IPS-20b (cell line): ENCODE results near the gene GAS7.
"Not testable (repeated sequence)": the region's sequence is repeated elsewhere in the genome, so short reads cannot be mapped to it uniquely, and the experiment has no call there.

Experiments used
- H3K27ac ChIP-seq: one replicate; pipeline ENCODE4 v1.5.1; 2013; ENCODE audit warnings: low read length
- H3K27me3 ChIP-seq: 2 replicates; pipeline ENCODE4 v1.6.1; 2013; ENCODE audit warnings: mild to moderate bottlenecking, low read length, inconsistent platforms; ENCODE audit not compliant: insufficient read depth
- H3K36me3 ChIP-seq: 2 replicates; pipeline ENCODE4 v1.6.1; 2013; ENCODE audit warnings: low read depth, mild to moderate bottlenecking, inconsistent platforms, low read length, moderate library complexity; ENCODE audit not compliant: insufficient read depth
- H3K4me1 ChIP-seq: 2 replicates; pipeline ENCODE4 v1.6.1; 2013; ENCODE audit warnings: mild to moderate bottlenecking, control low read depth, inconsistent platforms, low read length, moderate library complexity; ENCODE audit not compliant: insufficient read depth
- H3K4me3 ChIP-seq: 2 replicates; pipeline ENCODE4 v1.5.1; 2013; ENCODE audit warnings: mild to moderate bottlenecking, low read length, inconsistent platforms
- H3K9ac ChIP-seq: 2 replicates; pipeline ENCODE4 v1.6.1; 2013; ENCODE audit warnings: low read depth, mild to moderate bottlenecking, inconsistent platforms, low read length, moderate library complexity
- H3K9me3 ChIP-seq: 2 replicates; pipeline ENCODE4 v1.6.1; 2013; ENCODE audit warnings: mild to moderate bottlenecking, low read depth, low read length, inconsistent platforms; ENCODE audit not compliant: insufficient read depth

Gene GAS7

GRCh38 chr17:10096596-10096995 lies 101.8 kb downstream of the GAS7 start:
- Histone ChIP-seq H3K4me1 (no peaks in the 10 kb centered on the region), H3K27ac (no peak overlapping the region), H3K9me3 (peaks cover 4% of the 10 kb centered on the region; the same call in 1 of the 2 replicates), H3K4me3 (no peak overlapping the region), H3K36me3 (no peaks in the 10 kb centered on the region), H3K9ac (no peak overlapping the region), H3K27me3 (no peaks in the 10 kb centered on the region)

- not testable (repeated sequence) for H3K4me3 ChIP-seq, H3K9me3 ChIP-seq, H3K4me1 ChIP-seq, H3K36me3 ChIP-seq, H3K9ac ChIP-seq, H3K27me3 ChIP-seq, H3K27ac ChIP-seq
These were observed 103.1 kb downstream of the GAS7 start for GRCh38 chr17:10095295-10095694.

GRCh38 chr17:10094797-10095196 lies 103.6 kb downstream of the GAS7 start:
- no peak overlapping the region for H3K27ac ChIP-seq
- H3K4me1 ChIP-seq = no peaks in the 10 kb centered on the region

GRCh38 chr17:10092595-10092994 lies 105.8 kb downstream of the GAS7 start:
- no peak overlapping the region for H3K4me3 ChIP-seq
- H3K9ac ChIP-seq = no peak overlapping the region
- H3K27me3 ChIP-seq = no peaks in the 10 kb centered on the region
- peaks cover 4% of the 10 kb centered on the region; the same call in 1 of the 2 replicates for H3K9me3 ChIP-seq
- H3K4me1 ChIP-seq = no peaks in the 10 kb centered on the region
- no peaks in the 10 kb centered on the region for H3K36me3 ChIP-seq
- no peak overlapping the region for H3K27ac ChIP-seq

More at GRCh38 chr17:10094797-10095196, 103.6 kb downstream of the GAS7 start:
- no peaks in the 10 kb centered on the region for H3K27me3 ChIP-seq
- no peak overlapping the region for H3K9ac ChIP-seq
- peaks cover 4% of the 10 kb centered on the region; the same call in 1 of the 2 replicates for H3K9me3 ChIP-seq
- no peaks in the 10 kb centered on the region for H3K36me3 ChIP-seq
- no peak overlapping the region for H3K4me3 ChIP-seq

GRCh38 chr17:10091046-10091445 lies 107.4 kb downstream of the GAS7 start:
- Histone ChIP-seq H3K27me3 (no peaks in the 10 kb centered on the region), H3K9ac (no peak overlapping the region), H3K9me3 (peaks cover 4% of the 10 kb centered on the region; the same call in 1 of the 2 replicates), H3K4me3 (no peak overlapping the region), H3K36me3 (no peaks in the 10 kb centered on the region), H3K27ac (no peak overlapping the region), H3K4me1 (no peaks in the 10 kb centered on the region)

GRCh38 chr17:10089196-10089804 lies 109.1 kb downstream of the GAS7 start:
- no peak overlapping the region for H3K4me3 ChIP-seq
- H3K4me1 ChIP-seq = no peaks in the 10 kb centered on the region
- H3K27me3 ChIP-seq = no peaks in the 10 kb centered on the region
- H3K9ac ChIP-seq = no peak overlapping the region
- H3K27ac ChIP-seq = no peak overlapping the region
- H3K9me3 ChIP-seq = peaks cover 4% of the 10 kb centered on the region; the same call in 1 of the 2 replicates
- no peaks in the 10 kb centered on the region for H3K36me3 ChIP-seq

GRCh38 chr17:10088444-10088843 lies 110.0 kb downstream of the GAS7 start:
- Histone ChIP-seq H3K36me3 (no peaks in the 10 kb centered on the region), H3K4me3 (no peak overlapping the region), H3K27ac (no peak overlapping the region)

GRCh38 chr17:10087355-10087754 lies 111.1 kb downstream of the GAS7 start:
- Histone ChIP-seq H3K27me3 (no peaks in the 10 kb centered on the region), H3K9ac (no peak overlapping the region)

More at GRCh38 chr17:10088444-10088843, 110.0 kb downstream of the GAS7 start:
- H3K9ac ChIP-seq = no peak overlapping the region
- no peaks in the 10 kb centered on the region for H3K4me1 ChIP-seq
- H3K27me3 ChIP-seq = no peaks in the 10 kb centered on the region
- peaks cover 8% of the 10 kb centered on the region for H3K9me3 ChIP-seq

GRCh38 chr17:10083864-10084263 lies 114.5 kb downstream of the GAS7 start:
- Histone ChIP-seq H3K4me1 (no peaks in the 10 kb centered on the region), H3K27ac (no peak overlapping the region), H3K9me3 (peaks cover 14% of the 10 kb centered on the region), H3K27me3 (no peaks in the 10 kb centered on the region), H3K4me3 (no peak overlapping the region), H3K36me3 (no peaks in the 10 kb centered on the region), H3K9ac (no peak overlapping the region)

More at GRCh38 chr17:10087355-10087754, 111.1 kb downstream of the GAS7 start:
- Histone ChIP-seq H3K9me3 (peaks cover 14% of the 10 kb centered on the region), H3K4me1 (no peaks in the 10 kb centered on the region), H3K36me3 (no peaks in the 10 kb centered on the region), H3K27ac (no peak overlapping the region), H3K4me3 (no peak overlapping the region)

GRCh38 chr17:10082795-10083194 lies 115.6 kb downstream of the GAS7 start:
- no peak overlapping the region for H3K4me3 ChIP-seq
- H3K36me3 ChIP-seq = no peaks in the 10 kb centered on the region
- H3K27me3 ChIP-seq = no peaks in the 10 kb centered on the region
- peaks cover 14% of the 10 kb centered on the region for H3K9me3 ChIP-seq
- H3K27ac ChIP-seq = no peak overlapping the region
- no peak overlapping the region for H3K9ac ChIP-seq
- H3K4me1 ChIP-seq = no peaks in the 10 kb centered on the region

GRCh38 chr17:10081571-10082169 lies 116.7 kb downstream of the GAS7 start:
- no peaks in the 10 kb centered on the region for H3K27me3 ChIP-seq
- peaks cover 14% of the 10 kb centered on the region for H3K9me3 ChIP-seq
- H3K27ac ChIP-seq = no peak overlapping the region
- H3K36me3 ChIP-seq = no peaks in the 10 kb centered on the region
- no peak overlapping the region for H3K4me3 ChIP-seq
- H3K4me1 ChIP-seq = no peaks in the 10 kb centered on the region
- H3K9ac ChIP-seq = no peak overlapping the region

- H3K4me1 ChIP-seq = no peaks in the 10 kb centered on the region
- H3K4me3 ChIP-seq = no peak overlapping the region
- H3K27ac ChIP-seq = no peak overlapping the region
- no peaks in the 10 kb centered on the region for H3K27me3 ChIP-seq
- no peak overlapping the region for H3K9ac ChIP-seq
- no peaks in the 10 kb centered on the region for H3K36me3 ChIP-seq
- H3K9me3 ChIP-seq = peaks cover 4% of the 10 kb centered on the region; the same call in 1 of the 2 replicates
These were observed 120.7 kb downstream of the GAS7 start for GRCh38 chr17:10077561-10078299.
